Caki2 (cell line): ENCODE data around the gene ZNF335. TPM values are rescaled to one million over a fixed set of nuclear protein-coding genes. Genes with fewer than 3 reads are reported as not detected.
"Not testable (repeated sequence)": the region's sequence is repeated elsewhere in the genome, so short reads cannot be mapped to it uniquely, and the experiment has no call there.

Experiments
- DNase-seq: peaks from one replicate; pipeline ENCODE4 v3.0.0-alpha.2; 2015; ENCODE audit warnings: low read depth
- in situ Hi-C: cut with HindIII; loops from 2 replicates; pipeline ENCODE4 v1.10.0; 2016; ENCODE audit warnings: low sequenced_read_pairs, low pct_unique_long_range_greater_than_20kb, mixed read lengths
- total RNA-seq: library from RNA; depleted of rRNA; stranded (reverse); fragments of >200 nt; shearing (Covaris generic); gene quantifications from 2 replicates; pipeline ENCODE4 v1.2.3, GENCODE V29; 2014; ENCODE audit warnings: low replicate concordance; rRNA removed

ZNF335 gene
- total RNA-seq, 1 experiment from 2014 or later, result 4.8 TPM

- no peak for DNase-seq
- in situ Hi-C loops, result no loop called here
These were observed 63.9 kb downstream of the ZNF335 start for GRCh38 chr20:45908084-45908483.

- in situ Hi-C loops, result no loop called here
- DNase-seq, result no peak
These were observed 64.6 kb downstream of the ZNF335 start for GRCh38 chr20:45907219-45907948.

- DNase-seq, result peak; percentile 35
- in situ Hi-C loops, result no loop called here
These were observed 66.4 kb downstream of the ZNF335 start for GRCh38 chr20:45905505-45906079.

GRCh38 chr20:45904583-45905504 is 67.2 kb downstream of the ZNF335 start:
- in situ Hi-C loops, result no loop called here
- no peak for DNase-seq

GRCh38 chr20:45902199-45902701 is 69.8 kb downstream of the ZNF335 start:
- no peak for DNase-seq
- in situ Hi-C loops, result no loop called here

GRCh38 chr20:45901332-45901731 is 70.7 kb downstream of the ZNF335 start:
- in situ Hi-C loops, DNase-seq: not testable (repeated sequence)

- in situ Hi-C loops, result no loop called here
- DNase-seq, result no peak
These were observed 72.8 kb downstream of the ZNF335 start for GRCh38 chr20:45899046-45899835.

Other genes starting within 250 kb of the ZNF335 start
- gene SPINT4, start 249.9 kb downstream of the ZNF335 start, total RNA-seq, result not detected in 2 replicates
- not detected in 2 replicates for gene WFDC3, start 180.3 kb downstream of the ZNF335 start, total RNA-seq
- gene DNTTIP1, start 180.2 kb downstream of the ZNF335 start, total RNA-seq, result 74.3 and 111 TPM in 2 replicates
- 112 and 164 TPM in 2 replicates for gene UBE2C, start 159.6 kb downstream of the ZNF335 start, total RNA-seq
- not detected in 2 replicates for gene TNNC2, start 144.9 kb downstream of the ZNF335 start, total RNA-seq
- gene SNX21, start 138.4 kb downstream of the ZNF335 start, total RNA-seq, result 72.8 and 87.6 TPM in 2 replicates
- gene ACOT8, start 114.8 kb downstream of the ZNF335 start, total RNA-seq, result 43.3 and 48.7 TPM in 2 replicates
- 4.3 and 5.8 TPM in 2 replicates for gene ZSWIM3, start 114.6 kb downstream of the ZNF335 start, total RNA-seq
- 6.3 and 9.8 TPM in 2 replicates for gene ZSWIM1, start 91.0 kb downstream of the ZNF335 start, total RNA-seq
- gene SPATA25, start 84.6 kb downstream of the ZNF335 start, total RNA-seq, result 0.43 TPM in 1 of 2 replicates, not detected in the other
- 3.4 and 5.2 TPM in 2 replicates for gene NEURL2, start 81.0 kb downstream of the ZNF335 start, total RNA-seq
- 96.4 and 123 TPM in 2 replicates for gene CTSA, start 80.9 kb downstream of the ZNF335 start, total RNA-seq
- 6.5 and 9.1 TPM in 2 replicates for gene PLTP, start 60.0 kb downstream of the ZNF335 start, total RNA-seq
- gene PCIF1, start 37.5 kb downstream of the ZNF335 start, total RNA-seq, result 5.2 and 14.2 TPM in 2 replicates
- gene MMP9, start 36.7 kb upstream of the ZNF335 start, total RNA-seq, result 0.06 and 0.07 TPM in 2 replicates
- gene SLC12A5, start 57.0 kb upstream of the ZNF335 start, total RNA-seq, result 7.9 TPM in 1 of 2 replicates, not detected in the other
- 6.7 and 9.2 TPM in 2 replicates for gene NCOA5, start 117.8 kb upstream of the ZNF335 start, total RNA-seq
- 24.1 and 29.9 TPM in 2 replicates for gene CD40, start 146.1 kb upstream of the ZNF335 start, total RNA-seq